Astrocyte of the spinal cord (primary cell): ENCODE measurements around the gene SLC38A10.

ENCODE experiments used
- DNase-seq: peaks from one replicate; pipeline ENCODE4 v3.0.0; 2011; ENCODE audit warnings: low read depth, low spot score
- H3K4me3 ChIP-seq: 2 replicates; pipeline ENCODE4 v1.5.1; 2011; ENCODE audit warnings: low read depth, mild to moderate bottlenecking, low read length, moderate library complexity
- CTCF ChIP-seq: IDR thresholded peaks from 2 replicates; pipeline ENCODE4 v1.5.1; 2012; ENCODE audit warnings: low read depth, mild to moderate bottlenecking, low read length, inconsistent platforms
- in situ Hi-C: cut with HindIII; loops from 2 replicates; pipeline ENCODE4 v1.10.0; 2017; ENCODE audit warnings: low sequenced_read_pairs

SLC38A10 gene

DNA sequence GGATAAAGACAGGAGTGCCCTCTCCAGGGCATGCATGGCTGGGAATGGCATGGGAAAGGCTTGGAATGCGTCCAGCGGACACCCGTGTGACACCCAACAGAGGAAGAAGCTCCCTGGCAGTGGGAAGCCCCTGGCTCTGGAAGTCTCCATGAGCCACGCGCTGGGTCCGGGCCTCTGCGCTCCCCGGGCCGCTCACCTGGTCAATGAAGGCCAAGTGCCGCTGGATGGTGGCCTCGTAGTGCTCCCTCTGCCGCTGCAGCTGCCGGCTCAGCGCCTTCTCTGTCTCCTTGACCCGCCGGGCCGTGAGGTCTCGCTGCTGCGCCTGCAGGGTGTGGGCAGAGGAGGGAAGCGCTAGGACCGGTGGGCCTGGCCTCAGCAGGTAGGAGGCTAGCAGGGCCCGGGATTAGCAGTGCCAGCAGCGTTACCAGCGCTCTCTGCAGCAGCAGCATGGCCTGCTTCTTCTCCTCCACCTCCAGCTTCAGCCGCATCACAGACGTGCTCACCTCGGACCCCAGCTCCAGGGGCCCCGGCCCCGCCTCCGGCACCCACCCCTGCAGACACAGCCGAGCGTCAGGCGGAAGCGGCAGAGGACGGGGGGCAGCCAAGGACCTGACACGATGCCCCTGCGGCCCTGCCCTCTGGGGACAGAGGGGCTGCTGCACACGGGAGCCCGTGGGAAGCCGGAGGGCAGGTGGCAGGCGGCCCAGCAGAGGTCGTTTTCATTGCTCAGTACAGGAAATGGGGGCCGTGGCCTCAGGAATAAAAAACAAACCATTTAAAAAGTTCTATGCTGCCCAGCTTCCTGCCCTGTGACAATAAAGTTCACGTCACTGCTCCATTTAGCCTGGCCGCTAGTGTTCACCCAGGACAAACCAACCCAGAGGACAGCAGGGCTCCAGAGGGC is 98.3 kb downstream of the SLC38A10 start:
- H3K4me3 ChIP-seq, result no peak overlapping the region
- TF ChIP-seq CTCF, result no peak
- in situ Hi-C loops, result no loop called here
- no peak for DNase-seq

DNA sequence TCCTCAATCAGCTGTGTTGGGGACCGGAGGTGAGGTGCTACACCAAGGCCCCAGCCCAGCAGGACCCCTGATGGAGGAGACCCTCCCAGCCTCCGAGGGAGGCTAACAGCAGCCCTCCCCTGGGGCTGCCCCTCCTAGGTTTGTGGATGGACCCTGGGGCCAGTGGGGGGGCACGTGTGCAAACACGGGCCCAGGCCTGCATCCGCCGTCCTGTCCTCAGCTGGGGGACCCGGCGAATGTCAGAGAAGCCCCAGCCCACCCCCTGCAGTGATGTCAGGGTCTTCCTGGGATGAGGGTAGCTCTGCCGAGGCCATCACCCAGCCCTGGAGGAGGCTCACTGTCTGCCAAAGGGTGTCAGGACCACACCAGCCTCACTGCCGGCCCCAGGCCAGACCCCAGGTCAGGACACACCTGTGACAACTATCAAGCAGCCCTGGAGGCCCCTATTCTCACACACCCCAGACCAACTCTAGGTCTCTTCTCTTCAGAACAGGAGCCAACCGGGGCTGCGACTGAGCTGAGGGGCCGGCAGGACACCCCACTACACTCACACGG is 99.1 kb downstream of the SLC38A10 start:
- TF ChIP-seq CTCF, result no peak
- no peak overlapping the region for H3K4me3 ChIP-seq
- DNase-seq, result no peak
- in situ Hi-C loops, result no loop called here
